Common myeloid progenitor, CD34-positive (primary cell): ENCODE results near the gene USP22.

Source experiments
- CTCF ChIA-PET: fragments of 350-600 bp; sonication (Branson Sonifier 250); formaldehyde crosslinking; loops from one replicate; lab custom pipeline; 2021; ENCODE audit warnings: antibody characterized with exemption; lab: Charles Lee
- POLR2A ChIA-PET: fragments of 350-600 bp; sonication (Branson Sonifier 250); formaldehyde crosslinking; loops from one replicate; lab custom pipeline; 2021; ENCODE audit warnings: antibody characterized with exemption; lab: Charles Lee
- DNase-seq, 3 donors: peaks; one replicate each; pipeline versions ENCODE4 v3.0.0 to v3.0.0-alpha.2; 2013
- H3K27ac ChIP-seq, 2 experiments: 1 replicate in 1 of 2; 2 replicates in 1 of 2; pipeline ENCODE4 v1.7.0; 2013; ENCODE audit warnings: inconsistent platforms in 2 of 2, low read length in 2 of 2, mild to moderate bottlenecking in 2 of 2, low read depth in 1 of 2, moderate library complexity in 1 of 2; ENCODE audit not compliant: severe bottlenecking in 2 of 2, insufficient read depth in 1 of 2, poor library complexity in 1 of 2
- H3K27me3 ChIP-seq, 5 experiments: replicated peaks in 2 of 5; 1 replicate in 3 of 5; 2 replicates in 2 of 5; pipeline versions ENCODE4 v1.6.1 to v1.7.0; 2013; ENCODE audit warnings: low read length in 4 of 5, mild to moderate bottlenecking in 2 of 5, moderate library complexity in 2 of 5, inconsistent platforms in 1 of 5; ENCODE audit not compliant: insufficient read depth in 5 of 5, control insufficient read depth in 4 of 5
- H3K36me3 ChIP-seq, 4 experiments: 1 replicate in 2 of 4; 2 replicates in 2 of 4; pipeline versions ENCODE4 v1.6.1 to v1.7.0; 2013; ENCODE audit warnings: low read length in 3 of 4, control low read depth in 1 of 4, mild to moderate bottlenecking in 1 of 4; ENCODE audit not compliant: control insufficient read depth in 4 of 4, insufficient read depth in 4 of 4
- H3K4me1 ChIP-seq, 4 experiments: 1 replicate in 3 of 4; 2 replicates in 1 of 4; pipeline versions ENCODE4 v1.6.1 to v1.7.1; 2013; ENCODE audit warnings: low read length in 3 of 4, mild to moderate bottlenecking in 3 of 4, control low read depth in 1 of 4, inconsistent platforms in 1 of 4, moderate library complexity in 1 of 4; ENCODE audit not compliant: control insufficient read depth in 4 of 4, insufficient read depth in 4 of 4; ENCODE audit errors: control extremely low read depth in 1 of 4
- H3K4me3 ChIP-seq, 7 experiments: 1 replicate in 4 of 7; 2 replicates in 3 of 7; pipeline versions ENCODE4 v1.5.1 to v1.7.0; 2013; ENCODE audit warnings: mild to moderate bottlenecking in 7 of 7, low read length in 6 of 7, moderate library complexity in 6 of 7, inconsistent platforms in 2 of 7, low read depth in 2 of 7, control low read depth in 1 of 7; ENCODE audit not compliant: insufficient read depth in 4 of 7, control insufficient read depth in 1 of 7; ENCODE audit errors: extremely low read depth in 1 of 7
- H3K9me3 ChIP-seq, 5 experiments: 1 replicate in 4 of 5; 2 replicates in 1 of 5; pipeline versions ENCODE4 v1.6.1 to v1.7.1; 2013; ENCODE audit warnings: low read length in 4 of 5, mild to moderate bottlenecking in 2 of 5, inconsistent platforms in 1 of 5, low read depth in 1 of 5, moderate library complexity in 1 of 5; ENCODE audit not compliant: control insufficient read depth in 4 of 5, insufficient read depth in 2 of 5; ENCODE audit errors: control extremely low read depth in 1 of 5
- WGBS: methylation state at CpG from one replicate; pipeline ENCODE4 v1.1.5; 2013; ENCODE audit not compliant: insufficient coverage; 5-methylcytosine and 5-hydroxymethylcytosine counted together

The USP22 gene

DNA sequence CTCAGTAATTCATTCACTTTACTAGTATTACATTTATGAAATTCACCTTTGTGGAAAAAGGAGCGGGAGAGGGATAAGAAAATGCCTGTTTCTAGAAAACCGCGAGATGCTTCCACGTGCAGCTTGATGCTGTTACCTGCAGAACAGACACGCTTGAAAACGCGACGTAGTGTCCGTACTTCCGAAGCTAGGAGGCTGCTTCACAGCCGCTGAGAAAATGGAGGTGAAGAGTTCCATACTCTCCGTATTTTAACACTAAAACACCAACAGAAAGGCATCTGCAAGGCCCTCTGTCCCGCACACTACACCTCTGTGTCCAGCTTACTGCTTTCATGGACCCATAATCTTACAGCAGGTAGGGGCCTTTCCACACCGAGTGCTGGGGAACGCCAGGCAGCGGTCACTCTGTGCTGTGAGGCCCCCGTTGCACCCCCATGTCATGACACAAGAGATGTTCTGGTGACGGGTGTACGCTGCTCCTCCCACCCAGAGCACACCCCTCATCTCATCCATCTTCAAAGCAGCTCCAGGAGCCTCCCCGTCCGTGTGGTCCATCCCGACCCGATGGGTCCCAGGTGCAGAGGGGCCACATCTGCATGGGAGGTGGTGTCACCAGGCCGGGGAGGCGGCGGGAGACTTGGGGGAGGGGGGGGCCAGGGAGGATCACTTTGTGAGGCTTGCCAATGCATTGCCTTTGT is 40.4 kb downstream of the USP22 start:
- Histone ChIP-seq H3K4me1 (peaks cover 0 to 3% (median 0%) of the 10 kb centered on the region in 4 experiments), H3K27me3 (no peaks in the 10 kb centered on the region), H3K4me3 (no peak overlapping the region), H3K27ac (no peak overlapping the region), H3K36me3 (peaks cover 18 to 86% (median 70%) of the 10 kb centered on the region in 4 experiments), H3K9me3 (no peaks in the 10 kb centered on the region)
- WGBS, result 93% methylated on average over 20 of the region's 26 CpGs
- POLR2A ChIA-PET, result no interaction called here
- CTCF ChIA-PET, result interaction anchor here (2.3 kb wide), 1 partner anchor 9 kb away, joined by 10 read pairs; no protein-coding TSS in a partner anchor
- no peak for DNase-seq

DNA sequence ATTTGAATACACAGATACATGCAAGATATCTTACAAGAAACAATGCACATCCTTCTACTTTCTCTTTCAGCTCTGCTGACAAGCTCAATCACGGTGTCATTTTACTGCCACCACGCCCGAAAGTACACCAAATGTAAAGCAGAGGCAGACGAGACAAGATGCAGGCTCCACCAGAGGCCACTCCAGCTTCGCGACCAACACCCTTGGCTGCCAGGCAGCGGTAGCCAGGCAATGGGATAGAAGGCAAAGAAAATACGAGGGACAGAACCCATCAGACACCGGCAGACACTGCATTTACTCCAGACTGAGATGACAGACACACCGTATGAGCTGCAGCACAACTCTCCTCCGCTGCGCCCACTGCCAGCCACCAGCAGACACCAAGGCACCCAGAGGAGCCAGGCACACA is 41.0 kb downstream of the USP22 start:
- Histone ChIP-seq H3K4me1 (peaks cover 0 to 3% (median 0%) of the 10 kb centered on the region in 4 experiments), H3K36me3 (peaks cover 17 to 79% (median 64%) of the 10 kb centered on the region in 4 experiments), H3K27ac (no peak overlapping the region), H3K27me3 (no peaks in the 10 kb centered on the region), H3K4me3 (no peak overlapping the region), H3K9me3 (no peaks in the 10 kb centered on the region)
- WGBS, result 96% methylated on average over 12 of the region's 12 CpGs
- no peak for DNase-seq
- POLR2A ChIA-PET, result no interaction called here
- CTCF ChIA-PET, result interaction anchor here (2.3 kb wide), 1 partner anchor 8 kb away, joined by 10 read pairs; no protein-coding TSS in a partner anchor

DNA sequence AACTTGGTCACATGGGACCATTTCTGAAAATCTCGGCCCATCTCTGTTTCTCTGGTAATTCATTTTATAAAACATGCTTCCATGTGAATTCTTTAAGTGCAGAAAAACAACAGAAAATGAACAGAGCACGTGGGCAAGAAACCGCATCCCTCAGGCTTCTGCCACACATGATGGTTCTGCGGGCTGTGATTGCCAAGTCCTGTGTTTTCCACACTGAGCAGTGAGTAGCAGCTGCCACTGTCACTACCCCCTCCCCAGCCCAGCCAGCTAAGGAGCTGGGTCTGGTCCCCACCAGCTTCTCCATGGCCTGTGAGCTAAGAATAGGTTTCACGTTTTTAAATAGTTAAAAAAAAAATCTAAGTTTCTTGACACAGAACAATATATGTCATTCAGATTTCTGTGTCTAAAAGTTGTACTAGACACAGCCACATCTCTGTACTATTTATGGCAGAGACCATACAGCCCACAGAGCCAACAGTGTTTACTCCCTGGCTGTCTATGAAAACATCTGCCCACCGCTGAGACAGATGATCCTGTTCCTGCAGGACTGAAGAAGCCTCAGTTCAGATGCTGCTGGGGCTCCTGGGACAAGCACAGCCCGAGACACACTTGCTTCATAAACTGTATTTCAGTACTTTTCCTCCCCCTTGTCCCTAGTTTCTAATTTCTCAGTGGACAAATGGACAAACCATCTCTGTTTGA is 41.5 kb downstream of the USP22 start:
- CTCF ChIA-PET, result interaction anchor here (0.9 to 2.3 kb wide), 2 partner anchors 7 to 11 kb away, joined by 5 to 10 read pairs; no protein-coding TSS in a partner anchor
- peaks cover 15 to 76% (median 60%) of the 10 kb centered on the region in 4 experiments for H3K36me3 ChIP-seq
- WGBS, result 94% methylated on average over 4 of the region's 7 CpGs

DNA sequence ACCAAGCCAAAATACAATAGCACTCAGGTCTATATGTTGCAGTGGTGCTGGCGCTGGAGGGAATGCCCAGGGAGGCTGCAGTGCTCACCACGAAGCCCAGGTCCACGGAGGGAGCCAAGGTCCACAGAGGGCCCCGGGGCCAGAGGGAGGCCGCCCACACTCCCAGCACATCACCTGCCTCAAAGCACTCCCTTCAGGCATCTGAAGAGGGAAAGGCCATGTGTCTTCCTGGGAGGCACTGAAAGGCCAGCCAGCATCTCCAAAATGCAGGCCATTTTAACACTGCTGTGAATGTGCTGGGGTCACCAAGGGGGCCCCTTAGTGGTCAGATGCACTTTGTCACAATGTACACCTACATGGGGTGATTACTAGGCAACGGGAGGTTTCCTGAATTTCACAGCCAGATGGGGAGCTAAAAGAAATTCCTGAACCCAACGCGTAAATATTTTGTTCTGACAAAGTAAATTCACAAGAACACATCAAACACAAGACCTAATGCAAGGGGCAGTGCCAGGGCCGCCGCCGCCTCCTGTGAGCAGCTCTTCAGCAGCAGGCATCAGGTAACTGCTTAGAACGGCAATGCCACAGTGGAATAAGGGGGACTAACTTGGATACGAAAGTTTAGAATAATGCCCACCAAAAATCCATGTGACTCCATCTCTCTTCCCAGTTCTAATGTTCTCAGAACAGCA is 42.8 kb downstream of the USP22 start:
- DNase-seq, result no peak
- H3K27me3 ChIP-seq, result no peaks in the 10 kb centered on the region
- ChIA-PET POLR2A (no interaction called here), CTCF (interaction anchor here (0.7 to 0.9 kb wide), 2 partner anchors 10 to 119 kb away, joined by 3 to 5 read pairs; no protein-coding TSS in a partner anchor)
- no peak overlapping the region for H3K4me3 ChIP-seq
- H3K36me3 ChIP-seq, result peaks cover 11 to 63% (median 48%) of the 10 kb centered on the region in 4 experiments
- no peaks in the 10 kb centered on the region for H3K9me3 ChIP-seq
- no peak overlapping the region for H3K27ac ChIP-seq
- WGBS, result 93% methylated on average over 9 of the region's 13 CpGs
- no peaks in the 10 kb centered on the region for H3K4me1 ChIP-seq

More for the DNA sequence above, 41.5 kb downstream of the USP22 start:
- H3K27ac ChIP-seq, result no peak overlapping the region
- H3K27me3 ChIP-seq, result no peaks in the 10 kb centered on the region
- H3K9me3 ChIP-seq, result no peaks in the 10 kb centered on the region
- H3K4me3 ChIP-seq, result no peak overlapping the region
- DNase-seq, result no peak
- peaks cover 0 to 3% (median 0%) of the 10 kb centered on the region in 4 experiments for H3K4me1 ChIP-seq
- POLR2A ChIA-PET, result no interaction called here

DNA sequence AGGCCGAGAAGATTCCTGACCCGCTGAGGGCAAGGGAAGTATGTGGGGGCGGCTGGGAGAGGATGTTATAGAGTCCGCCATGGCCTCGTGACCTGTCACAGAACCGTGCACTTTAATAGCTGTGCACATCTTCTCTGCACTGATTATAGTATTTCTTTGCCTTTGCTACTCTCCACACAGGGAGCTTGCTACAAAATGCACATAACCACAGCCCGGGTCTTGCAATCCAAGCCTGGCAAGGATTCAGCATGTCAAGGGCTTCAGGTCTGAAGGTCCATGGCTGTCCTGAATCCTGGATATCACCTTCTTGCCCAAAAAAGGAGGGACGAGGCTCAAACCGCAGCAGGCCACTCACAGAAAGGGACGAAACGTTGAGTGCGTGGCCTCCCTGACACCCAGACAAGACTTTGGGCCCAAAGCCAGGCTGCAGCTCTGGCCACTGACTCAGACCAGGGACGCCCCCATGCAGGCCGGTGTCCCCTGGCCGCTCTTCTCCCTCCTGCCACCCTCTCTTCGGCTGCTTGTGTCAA is 43.7 kb downstream of the USP22 start:
- H3K4me3 ChIP-seq, result no peak overlapping the region
- H3K27me3 ChIP-seq, result no peaks in the 10 kb centered on the region
- H3K36me3 ChIP-seq, result peaks cover 4 to 54% (median 39%) of the 10 kb centered on the region in 4 experiments
- 84% methylated on average over 10 of the region's 16 CpGs for WGBS
- POLR2A ChIA-PET, result no interaction called here
- no peak overlapping the region for H3K27ac ChIP-seq
- CTCF ChIA-PET, result interaction anchor here (0.7 kb wide), 1 partner anchor 12 kb away, joined by 3 read pairs; no protein-coding TSS in a partner anchor
- no peaks in the 10 kb centered on the region for H3K9me3 ChIP-seq
- DNase-seq, result no peak
- H3K4me1 ChIP-seq, result no peaks in the 10 kb centered on the region

DNA sequence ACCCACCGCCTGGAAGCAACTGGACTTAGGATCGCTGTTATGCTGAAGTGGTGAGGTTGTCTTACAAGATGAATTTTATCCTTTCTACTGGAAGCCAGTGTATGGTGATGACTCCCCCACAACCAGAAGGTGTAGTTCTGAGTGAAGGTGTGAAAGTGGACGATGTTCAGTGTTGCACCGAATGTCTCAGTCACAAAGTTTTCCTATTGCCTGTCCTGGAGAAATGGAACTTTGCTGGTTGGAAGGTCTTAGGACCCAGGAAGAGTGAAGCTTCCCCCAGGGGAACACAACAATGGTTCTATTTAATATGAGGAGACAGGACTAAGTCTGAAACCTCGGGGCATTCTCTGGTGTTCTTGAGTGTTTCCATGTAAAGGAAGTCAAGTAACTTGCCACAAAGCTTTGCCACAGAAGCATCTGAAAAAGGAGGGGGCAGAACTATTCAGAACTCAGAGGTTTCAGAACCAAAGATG is 44.2 kb downstream of the USP22 start:
- no peaks in the 10 kb centered on the region for H3K4me1 ChIP-seq
- POLR2A ChIA-PET, result no interaction called here
- no peak overlapping the region for H3K4me3 ChIP-seq
- H3K9me3 ChIP-seq, result no peaks in the 10 kb centered on the region
- H3K27ac ChIP-seq, result no peak overlapping the region
- H3K36me3 ChIP-seq, result peaks cover 0 to 49% (median 35%) of the 10 kb centered on the region in 4 experiments
- WGBS, result 80% methylated on average over 5 of the region's 5 CpGs
- H3K27me3 ChIP-seq, result no peaks in the 10 kb centered on the region
- no peak for DNase-seq
- CTCF ChIA-PET, result interaction anchor here (0.7 kb wide), 1 partner anchor 12 kb away, joined by 3 read pairs; no protein-coding TSS in a partner anchor
